Muscle layer of colon (tissue), 2 donors: Measurements from ENCODE around the gene ANKRD1.
"Not testable (repeated sequence)": the region's sequence is repeated elsewhere in the genome, so short reads cannot be mapped to it uniquely, and the experiment has no call there.

ENCODE experiments used
- H3K27ac ChIP-seq: one replicate; pipeline ENCODE4 v1.7.0; 2013; ENCODE audit warnings: low read depth, mild to moderate bottlenecking, low read length, moderate library complexity
- H3K27me3 ChIP-seq, 2 donors: one replicate each; pipeline ENCODE4 v1.7.0; 2013; ENCODE audit warnings: low read length in 2 of 2, mild to moderate bottlenecking in 2 of 2; ENCODE audit not compliant: insufficient read depth in 2 of 2, control insufficient read depth in 1 of 2
- H3K36me3 ChIP-seq: one replicate; pipeline ENCODE4 v1.7.0; 2013; ENCODE audit warnings: mild to moderate bottlenecking, low read length; ENCODE audit not compliant: insufficient read depth
- H3K4me1 ChIP-seq: one replicate; pipeline ENCODE4 v1.7.0; 2013; ENCODE audit warnings: mild to moderate bottlenecking, low read length; ENCODE audit not compliant: insufficient read depth
- H3K4me3 ChIP-seq, 2 donors: one replicate each; pipeline ENCODE4 v1.7.0; 2013; ENCODE audit warnings: low read length in 2 of 2, low read depth in 1 of 2, mild to moderate bottlenecking in 1 of 2, moderate library complexity in 1 of 2
- H3K9ac ChIP-seq: one replicate; pipeline ENCODE4 v1.7.0; 2013; ENCODE audit warnings: low read length
- H3K9me3 ChIP-seq: one replicate; pipeline ENCODE4 v1.7.0; 2013; ENCODE audit warnings: mild to moderate bottlenecking, low read length
- donor health status: abdominal sarcoma.
- donor health status: Adenocarcinoma of cecum.

Gene ANKRD1

GRCh38 chr10:90958781-90959180, 37.9 kb upstream of the ANKRD1 start:
- Histone ChIP-seq H3K27ac (no peak overlapping the region), H3K4me1 (no peaks in the 10 kb centered on the region), H3K27me3 (no peaks in the 10 kb centered on the region), H3K4me3 (no peak overlapping the region), H3K36me3 (no peaks in the 10 kb centered on the region), H3K9ac (no peak overlapping the region), H3K9me3 (no peaks in the 10 kb centered on the region)

GRCh38 chr10:90947030-90947960, 26.4 kb upstream of the ANKRD1 start:
- no peaks in the 10 kb centered on the region for H3K27me3 ChIP-seq
- no peaks in the 10 kb centered on the region for H3K4me1 ChIP-seq
- H3K9me3 ChIP-seq: no peaks in the 10 kb centered on the region
- no peak overlapping the region for H3K27ac ChIP-seq
- H3K36me3 ChIP-seq: no peaks in the 10 kb centered on the region
- H3K4me3 ChIP-seq: no peak overlapping the region
- no peak overlapping the region for H3K9ac ChIP-seq

- no peaks in the 10 kb centered on the region for H3K27me3 ChIP-seq
- H3K27ac ChIP-seq: no peak overlapping the region
- no peaks in the 10 kb centered on the region for H3K9me3 ChIP-seq
- no peaks in the 10 kb centered on the region for H3K36me3 ChIP-seq
- no peak overlapping the region for H3K9ac ChIP-seq
- H3K4me3 ChIP-seq: no peak overlapping the region
- no peaks in the 10 kb centered on the region for H3K4me1 ChIP-seq
Measured at GRCh38 chr10:90945491-90946070, 24.7 kb upstream of the ANKRD1 start.

- H3K9me3 ChIP-seq: no peaks in the 10 kb centered on the region
- no peak overlapping the region for H3K4me3 ChIP-seq
- no peak overlapping the region for H3K27ac ChIP-seq
- H3K36me3 ChIP-seq: no peaks in the 10 kb centered on the region
- H3K9ac ChIP-seq: no peak overlapping the region
- no peaks in the 10 kb centered on the region for H3K27me3 ChIP-seq
- H3K4me1 ChIP-seq: no peaks in the 10 kb centered on the region
Measured at GRCh38 chr10:90944749-90945148, 23.9 kb upstream of the ANKRD1 start.

GRCh38 chr10:90942980-90943379, 22.1 kb upstream of the ANKRD1 start:
- not testable (repeated sequence) for H3K27me3 ChIP-seq, H3K9ac ChIP-seq, H3K9me3 ChIP-seq, H3K4me1 ChIP-seq, H3K4me3 ChIP-seq, H3K36me3 ChIP-seq, H3K27ac ChIP-seq

- Histone ChIP-seq H3K4me1 (no peaks in the 10 kb centered on the region), H3K9me3 (no peaks in the 10 kb centered on the region)
Measured at GRCh38 chr10:90939648-90940047, 18.8 kb upstream of the ANKRD1 start.

GRCh38 chr10:90939116-90939515, 18.2 kb upstream of the ANKRD1 start:
- Histone ChIP-seq H3K27me3 (no peaks in the 10 kb centered on the region), H3K9me3 (no peaks in the 10 kb centered on the region), H3K36me3 (no peaks in the 10 kb centered on the region), H3K27ac (no peak overlapping the region), H3K4me3 (no peak overlapping the region), H3K4me1 (no peaks in the 10 kb centered on the region), H3K9ac (no peak overlapping the region)

More at GRCh38 chr10:90939648-90940047, 18.8 kb upstream of the ANKRD1 start:
- Histone ChIP-seq H3K9ac (no peak overlapping the region), H3K27ac (no peak overlapping the region), H3K27me3 (no peaks in the 10 kb centered on the region), H3K4me3 (no peak overlapping the region), H3K36me3 (no peaks in the 10 kb centered on the region)

- H3K36me3 ChIP-seq: no peaks in the 10 kb centered on the region
- H3K27me3 ChIP-seq: no peaks in the 10 kb centered on the region
- no peaks in the 10 kb centered on the region for H3K4me1 ChIP-seq
- no peak overlapping the region for H3K27ac ChIP-seq
- H3K9me3 ChIP-seq: no peaks in the 10 kb centered on the region
- no peak overlapping the region for H3K4me3 ChIP-seq
- no peak overlapping the region for H3K9ac ChIP-seq
Measured at GRCh38 chr10:90937645-90938258, 16.9 kb upstream of the ANKRD1 start.

GRCh38 chr10:90936276-90936659, 15.4 kb upstream of the ANKRD1 start:
- Histone ChIP-seq H3K27ac (no peak overlapping the region), H3K4me1 (peaks cover 1% of the 10 kb centered on the region), H3K36me3 (no peaks in the 10 kb centered on the region), H3K27me3 (no peaks in the 10 kb centered on the region), H3K9me3 (no peaks in the 10 kb centered on the region), H3K4me3 (no peak overlapping the region), H3K9ac (no peak overlapping the region)

GRCh38 chr10:90935581-90936275, 14.8 kb upstream of the ANKRD1 start:
- Histone ChIP-seq H3K4me1 (peaks cover 7% of the 10 kb centered on the region), H3K9ac (no peak overlapping the region), H3K9me3 (no peaks in the 10 kb centered on the region), H3K27me3 (no peaks in the 10 kb centered on the region), H3K36me3 (no peaks in the 10 kb centered on the region), H3K27ac (no peak overlapping the region), H3K4me3 (no peak overlapping the region)
